ENCODE data around the gene CYP2A7. TPM values are rescaled to one million over a fixed set of nuclear protein-coding genes. Genes with fewer than 3 reads are reported as not detected.
"Not testable (repeated sequence)": the region's sequence is repeated elsewhere in the genome, so short reads cannot be mapped to it uniquely, and the experiment has no call there.

Gene CYP2A7
- total RNA-seq, 5 donors from 2014 or later (not counting 1 experiment from before 2014, with no cell fraction given): not detected

- Mint-ChIP-seq H3K27me3 (no peaks in the 10 kb centered on the region), H3K9me3 (no peaks in the 10 kb centered on the region), H3K27ac (no peak overlapping the region), H3K4me3 (no peak overlapping the region), H3K36me3 (no peaks in the 10 kb centered on the region), H3K4me1 (peaks cover 7 to 15% (median 15%) of the 10 kb centered on the region in 3 donors)
- H3K9me3 ChIP-seq: no peaks in the 10 kb centered on the region
- POLR2A ChIA-PET: interaction anchor here in 1 of 2 donors (0.6 kb wide), 2 partner anchors 76 to 82 kb away, joined by 5 to 6 read pairs; no protein-coding TSS in a partner anchor
- no peaks in the 10 kb centered on the region for H3K36me3 ChIP-seq (ENCODE audit: control insufficient read depth in 2 of 2, extremely low read depth in 1 of 2, insufficient read depth in 1 of 2, low read length in 1 of 2)
- no peak overlapping the region for H3K27ac ChIP-seq (ENCODE audit: low read length)
- H3K27me3 ChIP-seq (replicated peaks in 1 of 2; ENCODE audit: control insufficient read depth in 2 of 2, extremely low read depth in 1 of 2, insufficient read depth in 2 of 2, low read length in 1 of 2): no peaks in the 10 kb centered on the region
- H3K4me1 ChIP-seq (ENCODE audit: control insufficient read depth in 1 of 2, extremely low read depth in 1 of 2, insufficient read depth in 2 of 2, low read length in 2 of 2): peaks cover 2 to 3% of the 10 kb centered on the region in 2 experiments
- ATAC-seq (replicated peaks in 1 of 4) (no peak), DNase-seq (no peak)
- CTCF ChIA-PET: interaction anchor here in 1 of 2 donors (0.8 kb wide), 1 partner anchor 41 kb away, joined by 10 read pairs; no protein-coding TSS in a partner anchor
- no peak overlapping the region for H3K4me3 ChIP-seq (ENCODE audit: control insufficient read depth in 1 of 2, extremely low read depth in 1 of 2, low read length in 1 of 2)
- 100% methylated on average over 2 of the region's 6 CpGs for WGBS (ENCODE audit: insufficient coverage)
Measured at GRCh38 chr19:40836754-40837429, 45.1 kb downstream of the CYP2A7 start.

GRCh38 chr19:40833728-40834533, 48.1 kb downstream of the CYP2A7 start:
- H3K36me3 Mint-ChIP-seq; H3K9me3 ChIP-seq; H3K9me3 Mint-ChIP-seq; H3K36me3 ChIP-seq (ENCODE audit: control insufficient read depth in 2 of 2, extremely low read depth in 1 of 2, insufficient read depth in 1 of 2, low read length in 1 of 2); H3K4me1 ChIP-seq (ENCODE audit: control insufficient read depth in 1 of 2, extremely low read depth in 1 of 2, insufficient read depth in 2 of 2, low read length in 2 of 2); H3K27me3 Mint-ChIP-seq; H3K27me3 ChIP-seq (replicated peaks in 1 of 2; ENCODE audit: control insufficient read depth in 2 of 2, extremely low read depth in 1 of 2, insufficient read depth in 2 of 2, low read length in 1 of 2); H3K4me3 ChIP-seq (ENCODE audit: control insufficient read depth in 1 of 2, extremely low read depth in 1 of 2, low read length in 1 of 2): not testable (repeated sequence)
- POLR2A ChIA-PET: interaction anchor here in 1 of 2 donors (0.6 kb wide), 1 partner anchor 130 kb away, joined by 7 read pairs; no protein-coding TSS in a partner anchor
- Mint-ChIP-seq H3K4me1 (peaks cover 7 to 19% (median 15%) of the 10 kb centered on the region in 3 donors), H3K4me3 (peak overlapping the region in 2 of 3 donors; percentile 14 to 40), H3K27ac (peak overlapping the region; percentile 65 to 85)
- CTCF ChIA-PET: interaction anchor here (0.6 kb wide), 3 partner anchors 67 to 139 kb away, joined by 3 to 4 read pairs (median 3); no protein-coding TSS in a partner anchor
- WGBS (ENCODE audit: insufficient coverage): no CpG with 5 or more reads among the region's 7 CpGs
- peak overlapping the region; percentile 38 for H3K27ac ChIP-seq (ENCODE audit: low read length)
- ATAC-seq (replicated peaks in 1 of 4): peak in 2 of 4 experiments; percentile 38 to 54
- DNase-seq: peak in 1 of 35 experiments; percentile 0

- H3K4me1 Mint-ChIP-seq: peaks cover 9 to 27% (median 20%) of the 10 kb centered on the region in 3 donors
- WGBS (ENCODE audit: insufficient coverage): no CpG with 5 or more reads among the region's 4 CpGs
- H3K27ac ChIP-seq (ENCODE audit: low read length); H3K9me3 ChIP-seq; H3K9me3 Mint-ChIP-seq; H3K4me3 Mint-ChIP-seq; H3K4me3 ChIP-seq (ENCODE audit: control insufficient read depth in 1 of 2, extremely low read depth in 1 of 2, low read length in 1 of 2); ATAC-seq (replicated peaks in 1 of 4); POLR2A ChIA-PET; H3K4me1 ChIP-seq (ENCODE audit: control insufficient read depth in 1 of 2, extremely low read depth in 1 of 2, insufficient read depth in 2 of 2, low read length in 2 of 2); H3K27me3 ChIP-seq (replicated peaks in 1 of 2; ENCODE audit: control insufficient read depth in 2 of 2, extremely low read depth in 1 of 2, insufficient read depth in 2 of 2, low read length in 1 of 2); CTCF ChIA-PET; H3K27me3 Mint-ChIP-seq; H3K36me3 ChIP-seq (ENCODE audit: control insufficient read depth in 2 of 2, extremely low read depth in 1 of 2, insufficient read depth in 1 of 2, low read length in 1 of 2); DNase-seq; H3K27ac Mint-ChIP-seq: not testable (repeated sequence)
- H3K36me3 Mint-ChIP-seq: peaks cover 14% of the 10 kb centered on the region
Measured at GRCh38 chr19:40832431-40832790, 49.6 kb downstream of the CYP2A7 start.

DNA sequence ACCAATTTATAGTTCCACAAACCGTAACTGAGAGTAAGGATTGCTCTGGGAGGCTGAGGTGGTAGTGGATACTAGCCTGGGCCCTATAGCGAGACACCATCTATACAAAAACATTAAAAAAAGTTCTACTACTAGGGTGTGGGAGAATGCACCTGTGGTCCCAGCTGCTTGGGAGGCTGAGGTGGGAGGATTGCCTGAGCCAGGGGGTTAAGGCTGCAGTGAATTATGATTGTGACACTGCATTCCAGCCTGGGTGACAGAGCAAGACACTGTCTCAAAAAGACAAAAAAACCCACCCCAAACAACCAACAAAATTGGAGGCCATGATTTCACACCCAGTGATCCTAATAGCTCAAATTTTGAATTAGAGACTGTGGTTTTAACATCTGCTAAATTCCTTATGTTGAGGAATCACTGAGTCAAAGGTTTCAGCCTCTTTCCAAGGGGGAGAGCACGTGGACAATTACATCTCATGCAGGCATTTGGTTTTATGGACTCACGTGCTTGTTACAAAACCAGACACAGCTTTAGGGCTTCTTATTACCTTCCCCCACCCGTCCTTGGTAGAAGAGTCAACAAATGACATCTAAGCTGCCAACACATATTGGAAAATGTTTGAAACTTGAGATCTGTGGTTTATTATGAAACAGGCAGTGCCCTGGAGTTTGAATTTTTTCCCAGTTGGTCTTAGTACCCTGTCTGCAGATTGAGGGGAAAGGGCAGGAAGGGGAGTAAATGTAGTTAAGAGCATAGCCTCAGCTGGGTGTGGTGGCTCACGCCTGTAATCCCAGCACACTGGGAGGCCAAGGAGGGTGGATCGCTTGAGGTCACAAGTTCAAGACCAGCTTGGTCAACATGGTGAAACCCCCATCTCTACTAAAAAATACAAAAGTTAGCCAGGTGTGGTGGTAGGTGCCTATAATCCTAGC, 50.3 kb downstream of the CYP2A7 start:
- Histone ChIP-seq H3K4me1 (ENCODE audit: control insufficient read depth in 1 of 2, extremely low read depth in 1 of 2, insufficient read depth in 2 of 2, low read length in 2 of 2) (peaks cover 6 to 16% of the 10 kb centered on the region in 2 experiments), H3K36me3 (ENCODE audit: control insufficient read depth in 2 of 2, extremely low read depth in 1 of 2, insufficient read depth in 1 of 2, low read length in 1 of 2) (no peaks in the 10 kb centered on the region), H3K4me3 (ENCODE audit: control insufficient read depth in 1 of 2, extremely low read depth in 1 of 2, low read length in 1 of 2) (no peak overlapping the region), H3K9me3 (no peaks in the 10 kb centered on the region), H3K27ac (ENCODE audit: low read length) (no peak overlapping the region), H3K27me3 (replicated peaks in 1 of 2; ENCODE audit: control insufficient read depth in 2 of 2, extremely low read depth in 1 of 2, insufficient read depth in 2 of 2, low read length in 1 of 2) (no peaks in the 10 kb centered on the region)
- DNase-seq: no peak
- peak overlapping the region; percentile 2 to 34 for H3K27ac Mint-ChIP-seq
- ChIA-PET POLR2A (no interaction called here), CTCF (no interaction called here)
- peaks cover 0 to 4% (median 0%) of the 10 kb centered on the region in 3 donors for H3K9me3 Mint-ChIP-seq
- H3K36me3 Mint-ChIP-seq: peaks cover 21% of the 10 kb centered on the region
- H3K4me3 Mint-ChIP-seq: no peak overlapping the region
- no peak for ATAC-seq (replicated peaks in 1 of 4)
- peaks cover 15 to 33% (median 26%) of the 10 kb centered on the region in 3 donors for H3K4me1 Mint-ChIP-seq
- no CpG with 5 or more reads among the region's 7 CpGs for WGBS (ENCODE audit: insufficient coverage)
- no peaks in the 10 kb centered on the region for H3K27me3 Mint-ChIP-seq

- Mint-ChIP-seq H3K36me3 (peaks cover 24% of the 10 kb centered on the region), H3K27ac (peak overlapping the region in 1 of 2 donors; percentile 2), H3K4me1 (peaks cover 22 to 40% (median 33%) of the 10 kb centered on the region in 3 donors)
- DNase-seq; H3K9me3 ChIP-seq; H3K9me3 Mint-ChIP-seq; CTCF ChIA-PET; H3K27me3 ChIP-seq (replicated peaks in 1 of 2; ENCODE audit: control insufficient read depth in 2 of 2, extremely low read depth in 1 of 2, insufficient read depth in 2 of 2, low read length in 1 of 2); H3K4me3 Mint-ChIP-seq; POLR2A ChIA-PET; H3K36me3 ChIP-seq (ENCODE audit: control insufficient read depth in 2 of 2, extremely low read depth in 1 of 2, insufficient read depth in 1 of 2, low read length in 1 of 2); ATAC-seq (replicated peaks in 1 of 4); H3K27me3 Mint-ChIP-seq; H3K4me3 ChIP-seq (ENCODE audit: control insufficient read depth in 1 of 2, extremely low read depth in 1 of 2, low read length in 1 of 2); H3K27ac ChIP-seq (ENCODE audit: low read length): not testable (repeated sequence)
- H3K4me1 ChIP-seq (ENCODE audit: control insufficient read depth in 1 of 2, extremely low read depth in 1 of 2, insufficient read depth in 2 of 2, low read length in 2 of 2): peaks cover 6 to 26% of the 10 kb centered on the region in 2 experiments
- 98% methylated on average over 14 of the region's 16 CpGs for WGBS (ENCODE audit: insufficient coverage)
Measured at GRCh38 chr19:40830741-40831140, 51.3 kb downstream of the CYP2A7 start.

GRCh38 chr19:40829205-40829604, 52.8 kb downstream of the CYP2A7 start:
- H3K27ac Mint-ChIP-seq: peak overlapping the region in 1 of 2 donors; percentile 68
- H3K36me3 Mint-ChIP-seq: peaks cover 24% of the 10 kb centered on the region
- no peaks in the 10 kb centered on the region for H3K9me3 ChIP-seq
- ChIA-PET CTCF (no interaction called here), POLR2A (no interaction called here)
- peaks cover 6 to 37% of the 10 kb centered on the region in 2 experiments for H3K4me1 ChIP-seq (ENCODE audit: control insufficient read depth in 1 of 2, extremely low read depth in 1 of 2, insufficient read depth in 2 of 2, low read length in 2 of 2)
- no peak overlapping the region for H3K27ac ChIP-seq (ENCODE audit: low read length)
- H3K36me3 ChIP-seq (ENCODE audit: control insufficient read depth in 2 of 2, extremely low read depth in 1 of 2, insufficient read depth in 1 of 2, low read length in 1 of 2): no peaks in the 10 kb centered on the region
- DNase-seq (no peak), ATAC-seq (replicated peaks in 1 of 4) (no peak)
- no peaks in the 10 kb centered on the region for H3K27me3 ChIP-seq (replicated peaks in 1 of 2; ENCODE audit: control insufficient read depth in 2 of 2, extremely low read depth in 1 of 2, insufficient read depth in 2 of 2, low read length in 1 of 2)
- no peak overlapping the region for H3K4me3 Mint-ChIP-seq
- H3K9me3 Mint-ChIP-seq: peaks cover 0 to 4% (median 0%) of the 10 kb centered on the region in 3 donors
- peaks cover 32 to 50% (median 41%) of the 10 kb centered on the region in 3 donors for H3K4me1 Mint-ChIP-seq
- H3K4me3 ChIP-seq (ENCODE audit: control insufficient read depth in 1 of 2, extremely low read depth in 1 of 2, low read length in 1 of 2): no peak overlapping the region
- no peaks in the 10 kb centered on the region for H3K27me3 Mint-ChIP-seq

Measured in T-cell (primary cell).